HepG2 (cell line): ENCODE data around the gene CDK15.
A peak's percentile ranks its signal among the peaks of the same experiment; 100 is the strongest.

ENCODE experiments used
- ASH2L ChIP-seq: fragments of 300-600, 200-600 bp; sonication (generic); IDR thresholded peaks from 2 replicates; pipeline ENCODE4 v1.7.0; 2017; ENCODE audit warnings: low read depth, mild to moderate bottlenecking, moderate library complexity, mixed read lengths, low read length; ENCODE audit not compliant: insufficient read length
- RAD21 ChIP-seq: fragments of 450-650 bp; formaldehyde crosslinking; IDR thresholded peaks from 2 replicates; pipeline ENCODE4 v1.5.0; 2020; ENCODE audit warnings: mild to moderate bottlenecking
- RCOR2 ChIP-seq: IDR thresholded peaks from 2 replicates; pipeline ENCODE4 v1.6.1; 2016; ENCODE audit warnings: missing biosample characterization, missing genetic modification reagents
- XRCC5 ChIP-seq: fragments of 200-400 bp; formaldehyde crosslinking; optimal IDR thresholded peaks from 2 replicates; pipeline ENCODE3; 2017; ENCODE audit warnings: mild to moderate bottlenecking, low read length
- ZMYM4 ChIP-seq: sonication (generic); formaldehyde crosslinking; IDR thresholded peaks from 2 replicates; pipeline ENCODE4 v1.8.1; 2023; ENCODE audit warnings: mild to moderate bottlenecking, missing genetic modification reagents
- TF ChIP-seq, protein P1 (sequence below): sonication (generic); formaldehyde crosslinking; IDR thresholded peaks from 2 replicates; pipeline ENCODE4 v1.5.0; 2020; ENCODE audit warnings: mild to moderate bottlenecking, missing genetic modification reagents, moderate library complexity
- TF ChIP-seq, protein P2 (sequence below): sonication (generic); formaldehyde crosslinking; IDR thresholded peaks from 2 replicates; pipeline ENCODE4 v1.4.0; 2020; ENCODE audit warnings: missing genetic modification reagents
- TF ChIP-seq, protein P3 (sequence below): sonication (generic); formaldehyde crosslinking; IDR thresholded peaks from 2 replicates; pipeline ENCODE4 v1.5.1; 2020; ENCODE audit warnings: mild to moderate bottlenecking, missing genetic modification reagents, borderline replicate concordance

DNA sequence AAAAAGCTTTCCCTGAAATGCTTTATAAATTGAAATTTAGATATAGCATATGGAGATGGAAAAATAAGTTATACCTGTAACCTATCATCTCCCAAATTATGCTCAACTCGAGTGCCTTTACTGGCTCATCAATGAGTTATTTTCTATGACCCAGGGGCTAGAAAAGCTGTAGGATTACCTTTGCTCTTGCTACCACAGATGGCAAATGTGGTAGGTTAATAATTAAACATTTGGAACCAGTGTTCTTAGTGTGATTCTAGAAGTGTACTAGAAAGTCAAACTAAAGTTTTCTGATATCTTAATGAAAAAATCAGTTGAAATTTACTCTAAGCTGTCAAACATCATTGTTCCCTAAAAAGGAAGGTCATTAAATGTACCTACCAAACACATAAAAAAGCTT lies 48.1 kb upstream of the CDK15 start:
- TF ChIP-seq ASH2L (peak; percentile 60), ZMYM4 (CRISPR knock-in tag) (no peak), RCOR2 (CRISPR knock-in tag) (no peak), XRCC5 (no peak), RAD21 (CRISPR knock-in tag) (no peak)
- TF ChIP-seq, protein P1, sequence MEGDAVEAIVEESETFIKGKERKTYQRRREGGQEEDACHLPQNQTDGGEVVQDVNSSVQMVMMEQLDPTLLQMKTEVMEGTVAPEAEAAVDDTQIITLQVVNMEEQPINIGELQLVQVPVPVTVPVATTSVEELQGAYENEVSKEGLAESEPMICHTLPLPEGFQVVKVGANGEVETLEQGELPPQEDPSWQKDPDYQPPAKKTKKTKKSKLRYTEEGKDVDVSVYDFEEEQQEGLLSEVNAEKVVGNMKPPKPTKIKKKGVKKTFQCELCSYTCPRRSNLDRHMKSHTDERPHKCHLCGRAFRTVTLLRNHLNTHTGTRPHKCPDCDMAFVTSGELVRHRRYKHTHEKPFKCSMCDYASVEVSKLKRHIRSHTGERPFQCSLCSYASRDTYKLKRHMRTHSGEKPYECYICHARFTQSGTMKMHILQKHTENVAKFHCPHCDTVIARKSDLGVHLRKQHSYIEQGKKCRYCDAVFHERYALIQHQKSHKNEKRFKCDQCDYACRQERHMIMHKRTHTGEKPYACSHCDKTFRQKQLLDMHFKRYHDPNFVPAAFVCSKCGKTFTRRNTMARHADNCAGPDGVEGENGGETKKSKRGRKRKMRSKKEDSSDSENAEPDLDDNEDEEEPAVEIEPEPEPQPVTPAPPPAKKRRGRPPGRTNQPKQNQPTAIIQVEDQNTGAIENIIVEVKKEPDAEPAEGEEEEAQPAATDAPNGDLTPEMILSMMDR (CRISPR knock-in tag) = no peak
- TF ChIP-seq, protein P2, sequence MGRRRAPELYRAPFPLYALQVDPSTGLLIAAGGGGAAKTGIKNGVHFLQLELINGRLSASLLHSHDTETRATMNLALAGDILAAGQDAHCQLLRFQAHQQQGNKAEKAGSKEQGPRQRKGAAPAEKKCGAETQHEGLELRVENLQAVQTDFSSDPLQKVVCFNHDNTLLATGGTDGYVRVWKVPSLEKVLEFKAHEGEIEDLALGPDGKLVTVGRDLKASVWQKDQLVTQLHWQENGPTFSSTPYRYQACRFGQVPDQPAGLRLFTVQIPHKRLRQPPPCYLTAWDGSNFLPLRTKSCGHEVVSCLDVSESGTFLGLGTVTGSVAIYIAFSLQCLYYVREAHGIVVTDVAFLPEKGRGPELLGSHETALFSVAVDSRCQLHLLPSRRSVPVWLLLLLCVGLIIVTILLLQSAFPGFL = no peak
- TF ChIP-seq, protein P3, sequence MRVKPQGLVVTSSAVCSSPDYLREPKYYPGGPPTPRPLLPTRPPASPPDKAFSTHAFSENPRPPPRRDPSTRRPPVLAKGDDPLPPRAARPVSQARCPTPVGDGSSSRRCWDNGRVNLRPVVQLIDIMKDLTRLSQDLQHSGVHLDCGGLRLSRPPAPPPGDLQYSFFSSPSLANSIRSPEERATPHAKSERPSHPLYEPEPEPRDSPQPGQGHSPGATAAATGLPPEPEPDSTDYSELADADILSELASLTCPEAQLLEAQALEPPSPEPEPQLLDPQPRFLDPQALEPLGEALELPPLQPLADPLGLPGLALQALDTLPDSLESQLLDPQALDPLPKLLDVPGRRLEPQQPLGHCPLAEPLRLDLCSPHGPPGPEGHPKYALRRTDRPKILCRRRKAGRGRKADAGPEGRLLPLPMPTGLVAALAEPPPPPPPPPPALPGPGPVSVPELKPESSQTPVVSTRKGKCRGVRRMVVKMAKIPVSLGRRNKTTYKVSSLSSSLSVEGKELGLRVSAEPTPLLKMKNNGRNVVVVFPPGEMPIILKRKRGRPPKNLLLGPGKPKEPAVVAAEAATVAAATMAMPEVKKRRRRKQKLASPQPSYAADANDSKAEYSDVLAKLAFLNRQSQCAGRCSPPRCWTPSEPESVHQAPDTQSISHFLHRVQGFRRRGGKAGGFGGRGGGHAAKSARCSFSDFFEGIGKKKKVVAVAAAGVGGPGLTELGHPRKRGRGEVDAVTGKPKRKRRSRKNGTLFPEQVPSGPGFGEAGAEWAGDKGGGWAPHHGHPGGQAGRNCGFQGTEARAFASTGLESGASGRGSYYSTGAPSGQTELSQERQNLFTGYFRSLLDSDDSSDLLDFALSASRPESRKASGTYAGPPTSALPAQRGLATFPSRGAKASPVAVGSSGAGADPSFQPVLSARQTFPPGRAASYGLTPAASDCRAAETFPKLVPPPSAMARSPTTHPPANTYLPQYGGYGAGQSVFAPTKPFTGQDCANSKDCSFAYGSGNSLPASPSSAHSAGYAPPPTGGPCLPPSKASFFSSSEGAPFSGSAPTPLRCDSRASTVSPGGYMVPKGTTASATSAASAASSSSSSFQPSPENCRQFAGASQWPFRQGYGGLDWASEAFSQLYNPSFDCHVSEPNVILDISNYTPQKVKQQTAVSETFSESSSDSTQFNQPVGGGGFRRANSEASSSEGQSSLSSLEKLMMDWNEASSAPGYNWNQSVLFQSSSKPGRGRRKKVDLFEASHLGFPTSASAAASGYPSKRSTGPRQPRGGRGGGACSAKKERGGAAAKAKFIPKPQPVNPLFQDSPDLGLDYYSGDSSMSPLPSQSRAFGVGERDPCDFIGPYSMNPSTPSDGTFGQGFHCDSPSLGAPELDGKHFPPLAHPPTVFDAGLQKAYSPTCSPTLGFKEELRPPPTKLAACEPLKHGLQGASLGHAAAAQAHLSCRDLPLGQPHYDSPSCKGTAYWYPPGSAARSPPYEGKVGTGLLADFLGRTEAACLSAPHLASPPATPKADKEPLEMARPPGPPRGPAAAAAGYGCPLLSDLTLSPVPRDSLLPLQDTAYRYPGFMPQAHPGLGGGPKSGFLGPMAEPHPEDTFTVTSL (CRISPR knock-in tag) = no peak; the same call in 1 of the 2 replicates
